Uterus (tissue), 2 donors: ENCODE measurements around the gene UROS.

Source experiments
- CTCF ChIP-seq, 4 experiments: fragments of 200-600 bp in 2 of 4; fragments of 450-650 bp in 2 of 4; sonication (generic) in 2 of 4; IDR thresholded peaks; one replicate each; pipeline ENCODE4 v1.5.1; 2016 to 2019; ENCODE audit warnings: antibody characterized with exemption in 4 of 4, mild to moderate bottlenecking in 2 of 4, moderate library complexity in 1 of 4
- POLR2A ChIP-seq, 2 donors: fragments of 450-650 bp; IDR thresholded peaks; one replicate each; pipeline ENCODE4 v1.6.1; 2016; ENCODE audit warnings: antibody characterized with exemption in 2 of 2, mild to moderate bottlenecking in 1 of 2, moderate library complexity in 1 of 2

GRCh38 chr10:125783957-125784356 is 39.1 kb downstream of the UROS start:
- TF ChIP-seq CTCF (IDR thresholded peaks at IDR 0.05), result no peak
- TF ChIP-seq POLR2A (IDR thresholded peaks at IDR 0.05), result no peak
